ENCODE measurements around the gene ZNF565.
"Not testable (repeated sequence)": the region's sequence is repeated elsewhere in the genome, so short reads cannot be mapped to it uniquely, and the experiment has no call there.

Gene ZNF565

DNA sequence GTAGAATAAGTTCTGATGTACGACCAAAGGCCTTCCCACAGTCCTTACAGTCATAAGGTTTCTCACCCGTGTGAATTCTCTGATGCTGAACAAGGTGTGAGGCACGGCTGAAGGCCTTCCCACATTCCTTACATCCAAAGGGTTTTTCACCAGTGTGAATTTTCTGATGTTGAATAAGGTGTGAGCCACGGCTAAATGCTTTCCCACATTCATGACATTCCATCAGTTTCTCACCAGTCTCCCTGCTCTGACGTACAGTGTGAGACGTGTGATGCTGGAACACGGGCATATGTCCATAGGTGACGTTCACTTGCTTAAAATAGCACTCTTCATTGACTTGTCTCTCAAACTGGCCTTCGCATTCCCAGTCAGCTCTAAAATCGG lies 31.2 kb downstream of the ZNF565 start:
- peaks cover 3% of the 10 kb centered on the region; the same call in 1 of the 2 replicates for H3K36me3 ChIP-seq
- DNase-seq = no peak
- H3K27me3 ChIP-seq (ENCODE audit: insufficient read depth, low read depth, severe bottlenecking) = no peaks in the 10 kb centered on the region
- no peak overlapping the region for H3K4me3 ChIP-seq (ENCODE audit: low read depth, low read length)
- no peaks in the 10 kb centered on the region for H3K9me3 ChIP-seq (ENCODE audit: severe bottlenecking)
- H3K27ac ChIP-seq = no peak overlapping the region
- TF ChIP-seq, protein P1, sequence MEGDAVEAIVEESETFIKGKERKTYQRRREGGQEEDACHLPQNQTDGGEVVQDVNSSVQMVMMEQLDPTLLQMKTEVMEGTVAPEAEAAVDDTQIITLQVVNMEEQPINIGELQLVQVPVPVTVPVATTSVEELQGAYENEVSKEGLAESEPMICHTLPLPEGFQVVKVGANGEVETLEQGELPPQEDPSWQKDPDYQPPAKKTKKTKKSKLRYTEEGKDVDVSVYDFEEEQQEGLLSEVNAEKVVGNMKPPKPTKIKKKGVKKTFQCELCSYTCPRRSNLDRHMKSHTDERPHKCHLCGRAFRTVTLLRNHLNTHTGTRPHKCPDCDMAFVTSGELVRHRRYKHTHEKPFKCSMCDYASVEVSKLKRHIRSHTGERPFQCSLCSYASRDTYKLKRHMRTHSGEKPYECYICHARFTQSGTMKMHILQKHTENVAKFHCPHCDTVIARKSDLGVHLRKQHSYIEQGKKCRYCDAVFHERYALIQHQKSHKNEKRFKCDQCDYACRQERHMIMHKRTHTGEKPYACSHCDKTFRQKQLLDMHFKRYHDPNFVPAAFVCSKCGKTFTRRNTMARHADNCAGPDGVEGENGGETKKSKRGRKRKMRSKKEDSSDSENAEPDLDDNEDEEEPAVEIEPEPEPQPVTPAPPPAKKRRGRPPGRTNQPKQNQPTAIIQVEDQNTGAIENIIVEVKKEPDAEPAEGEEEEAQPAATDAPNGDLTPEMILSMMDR (IDR thresholded peaks at IDR 0.05; ENCODE audit: low read depth, low read length) = no peak

DNA sequence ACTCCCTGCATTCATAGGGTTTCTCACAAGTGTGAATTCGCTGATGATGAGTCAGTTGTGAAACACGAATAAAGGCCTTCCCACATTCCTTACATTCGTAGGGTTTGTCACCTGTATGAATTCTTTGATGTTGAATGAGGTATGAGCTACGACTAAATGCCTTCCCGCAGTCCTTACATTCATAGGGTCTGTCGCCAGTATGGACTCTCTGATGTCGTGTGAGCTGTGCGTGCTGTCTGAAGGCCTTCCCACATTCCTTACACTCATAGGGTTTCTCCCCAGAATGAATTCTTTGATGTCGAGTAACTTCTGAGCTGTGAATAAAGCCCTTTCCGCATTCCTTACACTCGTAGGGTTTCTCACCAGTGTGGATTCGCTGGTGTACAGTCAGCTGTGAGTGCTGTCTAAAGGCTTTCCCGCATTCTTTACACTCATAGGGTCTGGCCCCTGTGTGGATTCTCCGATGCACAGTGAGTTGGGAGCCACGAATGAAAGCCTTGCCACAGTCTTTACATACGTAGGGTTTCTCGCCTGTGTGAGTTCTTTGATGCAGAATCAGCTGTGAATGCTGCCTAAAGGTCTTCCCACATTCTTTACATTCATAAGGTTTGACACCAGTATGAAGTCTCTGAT lies 31.7 kb downstream of the ZNF565 start:
- DNase-seq = no peak
- H3K27me3 ChIP-seq (ENCODE audit: insufficient read depth, low read depth, severe bottlenecking) = no peaks in the 10 kb centered on the region
- peaks cover 3% of the 10 kb centered on the region; the same call in 1 of the 2 replicates for H3K36me3 ChIP-seq
- no peaks in the 10 kb centered on the region for H3K9me3 ChIP-seq (ENCODE audit: severe bottlenecking)
- TF ChIP-seq, protein P1 (IDR thresholded peaks at IDR 0.05; ENCODE audit: low read depth, low read length) = no peak
- no peak overlapping the region for H3K27ac ChIP-seq
- no peak overlapping the region for H3K4me3 ChIP-seq (ENCODE audit: low read depth, low read length)

DNA sequence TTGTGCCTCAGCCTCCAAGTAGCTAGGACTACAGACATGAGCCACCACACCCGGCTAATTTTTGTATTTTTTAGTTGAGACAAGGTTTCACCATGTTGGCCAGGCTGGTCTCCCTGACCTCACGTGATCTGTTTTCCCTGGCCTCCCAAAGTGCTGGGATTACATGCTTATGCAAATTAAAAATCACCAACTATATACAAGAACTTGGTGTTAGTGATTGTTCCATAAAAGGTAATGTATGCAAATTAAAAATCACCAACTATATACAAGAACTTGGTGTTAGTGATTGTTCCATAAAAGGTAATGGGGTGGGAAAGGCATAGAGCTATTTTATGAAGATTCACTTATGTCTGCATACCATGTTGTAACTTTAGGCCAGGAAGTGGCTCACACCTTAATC lies 35.4 kb downstream of the ZNF565 start:
- not testable (repeated sequence) for H3K27ac ChIP-seq; H3K36me3 ChIP-seq; H3K27me3 ChIP-seq (ENCODE audit: insufficient read depth, low read depth, severe bottlenecking)

DNA sequence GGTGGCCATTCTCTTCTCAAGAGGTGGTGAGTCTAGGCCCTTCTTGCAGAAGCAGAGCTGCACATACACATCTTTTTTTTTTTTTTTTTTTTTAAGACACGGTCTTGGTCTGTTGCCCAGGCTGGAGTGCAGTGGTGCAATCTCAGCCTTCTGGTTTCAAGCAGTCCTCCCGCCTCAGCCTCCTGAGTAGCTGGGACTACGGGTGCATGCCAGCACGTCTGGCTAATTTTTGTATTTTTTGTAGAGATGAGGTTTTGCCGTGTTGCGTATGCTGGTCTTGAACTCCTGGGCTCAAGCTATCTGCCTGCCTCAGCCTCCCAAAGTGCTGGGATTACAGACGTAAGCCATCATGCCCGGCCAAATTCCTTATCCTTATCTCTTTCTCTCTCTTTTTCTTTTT lies 40.6 kb downstream of the ZNF565 start:
- DNase-seq; H3K9me3 ChIP-seq (ENCODE audit: severe bottlenecking); H3K27me3 ChIP-seq (ENCODE audit: insufficient read depth, low read depth, severe bottlenecking); H3K36me3 ChIP-seq; H3K27ac ChIP-seq; H3K4me3 ChIP-seq (ENCODE audit: low read depth, low read length): not testable (repeated sequence)

More for the DNA sequence above, 35.4 kb downstream of the ZNF565 start:
- DNase-seq; H3K4me3 ChIP-seq (ENCODE audit: low read depth, low read length); H3K9me3 ChIP-seq (ENCODE audit: severe bottlenecking): not testable (repeated sequence)

DNA sequence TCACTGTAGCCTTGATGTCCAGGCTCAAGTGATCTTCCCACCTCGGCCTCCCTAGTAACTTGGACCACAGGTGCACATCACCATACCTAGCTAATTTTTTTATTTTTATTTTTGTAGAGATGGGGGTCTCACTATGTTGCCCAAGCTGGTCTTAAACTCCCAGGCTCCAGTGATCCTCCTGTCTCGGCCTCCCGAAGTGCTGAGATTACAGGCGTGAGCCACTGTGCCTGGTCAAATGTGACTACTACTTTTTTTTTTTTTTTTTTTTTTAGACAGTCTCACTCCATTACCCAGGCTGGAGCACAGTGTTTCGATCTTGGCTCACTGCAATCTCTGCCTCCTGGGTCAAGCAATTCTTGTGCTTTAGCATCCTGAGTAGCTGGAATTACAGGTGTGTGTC lies 41.6 kb downstream of the ZNF565 start:
- Histone ChIP-seq H3K36me3 (no peaks in the 10 kb centered on the region), H3K4me3 (ENCODE audit: low read depth, low read length) (no peak overlapping the region), H3K9me3 (ENCODE audit: severe bottlenecking) (no peaks in the 10 kb centered on the region), H3K27ac (no peak overlapping the region), H3K27me3 (ENCODE audit: insufficient read depth, low read depth, severe bottlenecking) (no peaks in the 10 kb centered on the region)
- TF ChIP-seq, protein P1 (IDR thresholded peaks at IDR 0.05; ENCODE audit: low read depth, low read length) = no peak
- DNase-seq = no peak

DNA sequence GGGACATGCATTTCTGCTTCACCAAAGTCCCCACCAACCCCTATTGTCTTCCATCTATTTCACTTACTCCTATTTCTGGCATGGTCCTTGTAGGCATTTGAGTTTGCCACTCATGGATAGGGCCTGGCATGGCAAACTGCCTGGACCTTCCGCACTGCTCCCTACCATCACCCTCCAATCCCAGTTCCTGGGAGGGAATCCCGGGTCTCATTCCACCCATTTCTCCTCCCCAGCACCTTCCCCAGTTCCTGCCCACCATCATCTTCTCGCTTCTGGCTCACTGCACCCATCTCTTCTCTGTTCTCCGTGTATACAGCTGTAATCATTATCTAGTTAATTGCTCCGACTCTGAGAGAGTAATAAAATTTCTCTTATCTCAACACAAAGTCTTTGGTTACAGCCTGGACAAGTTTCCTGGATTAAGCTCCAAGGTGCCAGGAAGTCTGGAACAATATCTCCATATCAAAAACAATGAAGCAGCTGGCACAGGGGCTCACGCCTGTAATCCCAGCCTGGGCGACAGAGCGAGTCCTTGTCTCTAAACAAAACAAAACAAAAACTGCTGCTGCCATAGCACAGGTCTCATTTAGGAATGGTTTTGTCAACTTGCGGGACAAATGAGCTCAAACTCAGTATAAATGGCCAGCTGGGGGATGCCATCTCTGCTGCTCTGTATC lies 45.2 kb downstream of the ZNF565 start:
- H3K27me3 ChIP-seq (ENCODE audit: insufficient read depth, low read depth, severe bottlenecking) = no peaks in the 10 kb centered on the region
- peak; percentile 87 for DNase-seq
- H3K9me3 ChIP-seq (ENCODE audit: severe bottlenecking) = no peaks in the 10 kb centered on the region
- H3K4me3 ChIP-seq (ENCODE audit: low read depth, low read length) = no peak overlapping the region
- TF ChIP-seq, protein P1 (IDR thresholded peaks at IDR 0.05; ENCODE audit: low read depth, low read length) = no peak
- H3K36me3 ChIP-seq = peaks cover 6% of the 10 kb centered on the region
- peak overlapping the region; percentile 88 for H3K27ac ChIP-seq

DNA sequence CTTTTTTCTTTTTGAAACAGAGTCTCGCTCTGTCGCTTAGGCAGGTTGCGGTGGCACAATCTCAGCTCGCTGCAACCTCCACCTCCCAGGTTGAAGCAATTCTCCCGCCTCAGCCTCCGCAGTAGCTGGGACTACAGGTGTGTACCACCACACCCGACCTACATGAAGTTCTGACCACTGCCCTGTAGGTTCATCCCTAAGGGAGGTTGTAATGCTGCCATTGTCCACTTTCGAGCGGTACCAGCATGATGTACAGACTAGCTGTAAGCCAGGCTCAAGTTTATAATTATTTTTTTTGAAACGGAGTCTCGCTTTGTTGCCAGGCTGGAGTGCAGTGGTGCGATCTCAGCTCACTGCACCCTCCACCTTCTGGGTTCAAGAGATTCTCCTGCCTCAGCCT lies 50.7 kb downstream of the ZNF565 start:
- Histone ChIP-seq H3K36me3 (peaks cover 22% of the 10 kb centered on the region), H3K27me3 (ENCODE audit: insufficient read depth, low read depth, severe bottlenecking) (no peaks in the 10 kb centered on the region), H3K9me3 (ENCODE audit: severe bottlenecking) (no peaks in the 10 kb centered on the region), H3K27ac (no peak overlapping the region), H3K4me3 (ENCODE audit: low read depth, low read length) (no peak overlapping the region)
- DNase-seq = no peak
- TF ChIP-seq, protein P1 (IDR thresholded peaks at IDR 0.05; ENCODE audit: low read depth, low read length) = no peak

Measured in WERI-Rb-1 (cell line).